HG03460 (cell line): ENCODE data around the gene UBL7.

Source experiments
- ATAC-seq: cut with Tn5 transposase; IDR thresholded peaks from one replicate; pipeline ENCODE4 v1.9.1; 2021; ENCODE audit not compliant: unreplicated experiment

Gene UBL7

GRCh38 chr15:74409225-74409624 is 51.7 kb downstream of the UBL7 start:
- ATAC-seq: no peak

GRCh38 chr15:74408815-74409214 is 52.1 kb downstream of the UBL7 start:
- ATAC-seq: no peak

- ATAC-seq: no peak
These were observed 52.6 kb downstream of the UBL7 start for GRCh38 chr15:74408385-74408784.

- no peak for ATAC-seq
These were observed 53.8 kb downstream of the UBL7 start for GRCh38 chr15:74406992-74407705.

GRCh38 chr15:74406517-74406916 is 54.4 kb downstream of the UBL7 start:
- no peak for ATAC-seq

- ATAC-seq: no peak
These were observed 55.1 kb downstream of the UBL7 start for GRCh38 chr15:74405823-74406222.

- ATAC-seq: peak; percentile 25
These were observed 56.9 kb downstream of the UBL7 start for GRCh38 chr15:74403991-74404563.

- ATAC-seq: no peak
These were observed 57.4 kb downstream of the UBL7 start for GRCh38 chr15:74403588-74403919.

- no peak for ATAC-seq
These were observed 57.9 kb downstream of the UBL7 start for GRCh38 chr15:74402873-74403587.

GRCh38 chr15:74402337-74402841 is 58.6 kb downstream of the UBL7 start:
- no peak for ATAC-seq

GRCh38 chr15:74400915-74401757 is 59.8 kb downstream of the UBL7 start:
- no peak for ATAC-seq

- no peak for ATAC-seq
These were observed 60.6 kb downstream of the UBL7 start for GRCh38 chr15:74400313-74400860.

GRCh38 chr15:74399511-74400312 is 61.2 kb downstream of the UBL7 start:
- no peak for ATAC-seq

- ATAC-seq: no peak
These were observed 61.9 kb downstream of the UBL7 start for GRCh38 chr15:74399100-74399499.

- no peak for ATAC-seq
These were observed 62.8 kb downstream of the UBL7 start for GRCh38 chr15:74398183-74398582.

GRCh38 chr15:74397239-74398068 is 63.5 kb downstream of the UBL7 start:
- ATAC-seq: peak; percentile 19

GRCh38 chr15:74396445-74397238 is 64.3 kb downstream of the UBL7 start:
- peak; percentile 44 for ATAC-seq

GRCh38 chr15:74396146-74396438 is 64.9 kb downstream of the UBL7 start:
- no peak for ATAC-seq
